ENCODE data around the gene ACTR8. TPM values are rescaled to one million over a fixed set of nuclear protein-coding genes. Genes with fewer than 3 reads are reported as not detected.
A peak's percentile ranks its signal among the peaks of the same experiment; 100 is the strongest.

ACTR8 gene
- total and polyA plus RNA-seq, 2 of the 13 experiments (the other 11 are each of a cell fraction or from before 2014, with no cell fraction given): 15.5 to 29.0 TPM

DNA sequence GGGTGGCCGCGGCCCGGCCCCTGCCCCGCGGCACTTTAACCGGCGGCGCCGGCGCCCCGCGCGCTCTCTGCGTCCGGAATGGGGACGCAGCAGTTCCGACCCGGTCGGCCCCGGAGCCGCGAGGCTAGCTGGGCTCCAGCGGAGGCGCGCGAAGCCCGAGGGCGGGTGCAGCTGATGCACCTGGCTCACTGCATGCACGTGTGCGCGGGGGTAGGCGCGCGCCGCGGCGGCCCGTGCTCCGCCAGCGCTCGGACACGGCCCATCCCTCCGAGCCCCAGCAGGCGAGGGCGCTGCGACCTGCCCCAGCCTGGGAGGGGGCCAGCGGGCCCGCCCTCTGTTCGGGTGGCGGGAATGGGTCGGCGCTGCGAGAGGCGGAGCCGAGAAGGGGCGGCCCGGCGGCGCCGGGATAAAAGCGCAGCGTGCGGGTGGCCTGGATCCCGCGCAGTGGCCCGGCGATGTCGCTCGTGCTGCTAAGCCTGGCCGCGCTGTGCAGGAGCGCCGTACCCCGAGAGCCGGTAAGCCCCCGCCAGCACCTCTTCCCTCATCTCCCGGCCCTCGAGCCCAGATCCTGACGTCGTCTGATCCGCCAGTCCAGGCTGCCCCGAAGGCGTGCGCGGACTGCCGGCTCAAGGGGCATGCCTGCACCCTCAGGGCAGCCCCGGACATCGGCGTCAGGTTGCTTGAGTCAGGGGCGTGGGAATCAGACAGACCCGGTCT lies 35.7 kb downstream of the ACTR8 start, which contains the start of the genes CHDH and IL17RB (continued):
- peak; percentile 72; the same call in 1 of the 2 replicates for TF ChIP-seq AFF4 (CRISPR knock-in tag; IDR thresholded peaks at IDR 0.05)
- TF ChIP-seq PBX2 (CRISPR knock-in tag; IDR thresholded peaks at IDR 0.05): no peak
- 0 out of 2 replicates have a peak, but pooled peaks have one; percentile 78 for TF ChIP-seq ZNF343 (CRISPR knock-in tag; IDR thresholded peaks at IDR 0.05)
- TF ChIP-seq MBNL3 (CRISPR knock-in tag; conservative IDR thresholded peaks at IDR 0.05): no peak
- TF ChIP-seq SP140L (CRISPR knock-in tag; IDR thresholded peaks at IDR 0.05; ENCODE audit: borderline replicate concordance): no peak
- peak; percentile 57; the same call in 1 of the 2 replicates for TF ChIP-seq ZNF563 (CRISPR knock-in tag; IDR thresholded peaks at IDR 0.05)
- TF ChIP-seq ZNF432 (CRISPR knock-in tag; IDR thresholded peaks at IDR 0.05; ENCODE audit: borderline replicate concordance): peak; percentile 90; the same call in 1 of the 2 replicates
- no peak for TF ChIP-seq ZNF3 (CRISPR knock-in tag; IDR thresholded peaks at IDR 0.05)
- TF ChIP-seq SAFB2 (CRISPR knock-in tag; IDR thresholded peaks at IDR 0.05; ENCODE audit: borderline replicate concordance, low read depth): peak; percentile 63; the same call in 1 of the 2 replicates
- TF ChIP-seq CREB1 (IDR thresholded peaks at IDR 0.05): no peak
- no peak for TF ChIP-seq CREB1 (CRISPR knock-in tag; IDR thresholded peaks at IDR 0.05)
- peak; percentile 75 for TF ChIP-seq BRD4 (CRISPR knock-in tag; IDR thresholded peaks at IDR 0.05)
- TF ChIP-seq THYN1 (CRISPR knock-in tag; IDR thresholded peaks at IDR 0.05; ENCODE audit: borderline replicate concordance, low read depth): peak; percentile 89; the same call in 1 of the 2 replicates
- TF ChIP-seq TAF15 (IDR thresholded peaks at IDR 0.05; ENCODE audit: low read depth, low read length, poor library complexity, severe bottlenecking): no peak
- TF ChIP-seq DPF2 (CRISPR knock-in tag; IDR thresholded peaks at IDR 0.05; ENCODE audit: borderline replicate concordance, low read depth): no peak
- no peak for TF ChIP-seq ONECUT2 (CRISPR knock-in tag; IDR thresholded peaks at IDR 0.05)
- TF ChIP-seq MEF2D (CRISPR knock-in tag; IDR thresholded peaks at IDR 0.05): peak; percentile 77
- TF ChIP-seq CEBPB (IDR thresholded peaks at IDR 0.05; ENCODE audit: borderline replicate concordance, low read depth, low read length): no peak
- no peak for TF ChIP-seq NFRKB (IDR thresholded peaks at IDR 0.05)
- no peak for TF ChIP-seq SRSF4 (IDR thresholded peaks at IDR 0.05; ENCODE audit: low read depth, low read length, poor library complexity, severe bottlenecking)
- TF ChIP-seq SOX6 (IDR thresholded peaks at IDR 0.05): no peak
- TF ChIP-seq SOX6 (CRISPR knock-in tag; IDR thresholded peaks at IDR 0.05): peak; percentile 58; the same call in 1 of the 2 replicates
- TF ChIP-seq HOXA7 (CRISPR knock-in tag; IDR thresholded peaks at IDR 0.05): no peak
- TF ChIP-seq, protein P1, sequence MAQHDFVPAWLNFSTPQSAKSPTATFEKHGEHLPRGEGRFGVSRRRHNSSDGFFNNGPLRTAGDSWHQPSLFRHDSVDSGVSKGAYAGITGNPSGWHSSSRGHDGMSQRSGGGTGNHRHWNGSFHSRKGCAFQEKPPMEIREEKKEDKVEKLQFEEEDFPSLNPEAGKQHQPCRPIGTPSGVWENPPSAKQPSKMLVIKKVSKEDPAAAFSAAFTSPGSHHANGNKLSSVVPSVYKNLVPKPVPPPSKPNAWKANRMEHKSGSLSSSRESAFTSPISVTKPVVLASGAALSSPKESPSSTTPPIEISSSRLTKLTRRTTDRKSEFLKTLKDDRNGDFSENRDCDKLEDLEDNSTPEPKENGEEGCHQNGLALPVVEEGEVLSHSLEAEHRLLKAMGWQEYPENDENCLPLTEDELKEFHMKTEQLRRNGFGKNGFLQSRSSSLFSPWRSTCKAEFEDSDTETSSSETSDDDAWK (CRISPR knock-in tag; IDR thresholded peaks at IDR 0.05): no peak
- no peak for TF ChIP-seq KDM6A (CRISPR knock-in tag; IDR thresholded peaks at IDR 0.05; ENCODE audit: low read depth)

Data from HepG2 (cell line).